Occipital lobe (tissue), 2 donors: ENCODE results near the gene TTYH1. TPM values are rescaled to one million over a fixed set of nuclear protein-coding genes. Genes with fewer than 3 reads are reported as not detected.
"Not testable (repeated sequence)": the region's sequence is repeated elsewhere in the genome, so short reads cannot be mapped to it uniquely, and the experiment has no call there.

Source experiments
- DNase-seq: peaks from one replicate; lab custom pipeline; 2025; lab: John Stamatoyannopoulos, UW
- total RNA-seq: library from RNA; depleted of rRNA; stranded (reverse); fragments of >200 nt; gene quantifications from one replicate; pipeline ENCODE4 v1.2.3, GENCODE V29; 2014

Gene TTYH1
- total RNA-seq = 74.7 TPM

- no peak for DNase-seq
Observed at GRCh38 chr19:54415208-54415900, at the start of gene TTYH1. TTYH1 (plus strand) TSS chr19:54415464; CDS start chr19:54415553, 89 bp downstream.

DNA sequence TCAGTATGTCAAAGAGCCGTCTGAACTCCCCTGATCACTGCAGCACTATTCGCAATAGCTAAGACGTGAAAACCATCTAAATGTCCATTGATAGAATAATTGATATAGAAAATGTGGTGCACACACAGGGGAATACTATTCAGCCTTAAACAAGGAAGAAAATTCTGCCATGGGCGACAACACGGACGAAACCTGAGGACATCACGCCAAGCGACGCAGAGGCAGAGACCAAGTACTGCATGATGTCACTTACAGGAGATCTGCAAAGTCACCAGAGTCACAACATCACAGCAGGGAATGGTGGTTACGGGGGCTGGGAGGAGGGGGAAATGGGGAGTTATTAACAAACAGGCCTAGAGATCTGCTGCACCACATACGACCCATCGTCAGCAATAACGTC lies 49.5 kb upstream of the TTYH1 start:
- not testable (repeated sequence) for DNase-seq

DNA sequence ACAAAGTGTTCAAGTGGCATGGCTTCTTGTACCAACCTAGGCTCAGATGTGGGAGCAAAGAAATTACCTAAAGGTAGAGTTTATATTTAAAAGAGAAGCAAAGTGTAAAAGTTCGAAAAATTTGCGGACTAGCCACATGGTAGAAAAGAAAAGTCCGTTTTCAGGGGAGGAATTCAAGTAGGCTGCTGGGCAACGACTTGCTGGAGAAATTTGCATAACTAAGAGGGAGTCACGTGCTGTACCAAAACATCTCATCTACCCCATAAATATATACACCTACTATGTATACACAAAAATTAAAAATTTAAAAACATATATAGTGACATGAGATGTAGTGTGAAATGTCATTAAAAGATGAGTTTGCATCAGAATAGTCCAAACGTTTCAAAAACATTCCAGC lies 48.5 kb upstream of the TTYH1 start:
- no peak for DNase-seq

DNA sequence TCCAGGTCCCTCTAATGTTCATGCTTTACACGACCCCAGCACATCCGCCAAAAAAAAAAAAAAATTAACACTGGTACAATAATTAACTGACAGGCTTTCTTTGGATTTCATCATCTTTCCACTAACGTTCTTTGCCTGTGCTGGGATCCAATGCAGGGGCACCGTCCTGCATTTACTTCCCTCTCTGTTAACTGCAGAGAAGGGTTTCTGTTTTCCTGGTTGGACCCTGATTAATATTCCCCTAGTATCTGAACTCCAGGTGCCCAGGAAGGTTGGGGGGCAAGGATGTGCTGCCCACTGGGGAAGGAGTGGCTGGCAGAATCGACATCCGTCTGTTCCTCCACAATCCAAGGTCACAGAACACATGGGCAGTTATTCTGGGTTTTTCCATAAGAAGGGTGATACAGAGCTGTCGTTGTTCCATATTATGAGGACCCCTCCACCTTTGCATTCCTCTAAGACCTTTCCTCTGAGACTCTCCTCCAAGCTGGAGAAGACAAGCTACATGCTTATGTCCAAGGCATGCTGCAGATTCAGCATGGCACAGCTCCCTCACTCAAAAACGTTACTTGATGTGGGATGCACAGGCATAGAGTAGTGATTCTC lies 46.1 kb upstream of the TTYH1 start:
- DNase-seq = no peak

DNA sequence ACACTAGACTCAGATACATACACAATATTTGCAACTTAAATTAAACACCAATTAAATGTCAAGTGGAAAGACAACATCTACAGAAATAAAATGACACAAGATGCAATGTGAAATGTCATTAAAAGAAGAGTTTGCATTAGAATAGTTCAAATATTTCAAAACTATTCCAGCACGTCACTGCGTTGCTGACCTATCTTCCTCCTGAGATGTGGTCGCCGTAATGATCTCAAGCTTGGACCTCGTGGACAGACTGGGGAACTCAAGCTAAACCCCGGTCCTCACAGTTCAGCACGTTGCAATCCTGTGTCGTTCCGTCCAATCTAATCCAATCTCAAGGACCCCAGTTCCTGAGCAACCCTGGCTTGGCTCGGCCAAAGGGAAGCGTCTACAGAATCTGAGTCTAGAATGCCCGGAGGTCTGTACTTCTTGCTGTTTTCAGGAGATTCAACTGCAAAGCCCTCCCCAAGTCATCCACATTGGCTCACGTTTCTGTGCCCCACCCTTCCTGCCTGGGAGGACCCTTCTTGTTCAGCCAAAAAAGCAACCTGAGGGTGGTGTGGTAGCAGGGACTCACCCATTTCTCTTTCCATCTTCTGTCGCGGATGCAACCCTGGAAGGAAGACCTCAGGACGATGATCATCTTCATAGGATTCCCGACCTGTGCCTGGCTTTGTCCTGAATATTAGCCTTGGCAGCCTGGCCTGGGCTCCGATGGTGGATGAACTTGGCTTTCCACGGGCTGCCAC lies 45.4 kb upstream of the TTYH1 start:
- DNase-seq = not testable (repeated sequence)

DNA sequence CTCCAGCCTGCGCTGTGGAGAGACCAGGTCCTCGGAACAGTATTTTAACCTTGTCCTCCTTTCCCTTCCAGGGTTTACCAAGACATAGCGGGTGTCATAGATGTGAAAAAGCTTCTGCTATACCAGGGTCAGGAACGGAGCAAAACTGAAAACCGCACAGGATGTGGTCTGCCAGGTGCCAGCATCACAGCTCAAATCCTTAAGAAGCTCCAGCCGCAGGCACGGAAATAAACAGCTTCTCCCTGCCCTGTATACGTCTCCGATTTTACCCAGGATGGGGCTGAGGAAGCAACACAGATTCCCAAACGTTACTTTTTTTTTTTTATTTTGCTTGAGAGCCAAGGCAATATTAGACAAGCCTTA lies 44.8 kb upstream of the TTYH1 start:
- not testable (repeated sequence) for DNase-seq

DNA sequence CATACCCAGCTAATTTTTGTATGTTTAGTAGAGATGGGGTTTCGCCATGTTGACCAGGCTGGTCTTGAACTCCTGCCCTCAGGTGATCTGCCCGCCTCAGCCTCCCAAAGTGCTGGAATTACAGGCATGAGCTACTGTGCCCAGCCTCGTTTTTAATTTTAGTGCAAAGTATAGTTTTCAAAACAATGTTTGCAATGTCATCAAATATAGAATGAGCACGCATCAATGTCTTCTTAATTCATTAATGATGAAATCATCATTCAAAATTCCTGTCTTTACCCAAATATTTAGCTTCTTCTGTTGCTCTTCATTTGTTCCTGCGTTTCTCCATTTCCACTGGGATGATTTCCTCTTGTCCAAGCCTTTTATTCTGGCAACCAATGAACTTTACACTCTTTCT lies 43.8 kb upstream of the TTYH1 start:
- DNase-seq = not testable (repeated sequence)

DNA sequence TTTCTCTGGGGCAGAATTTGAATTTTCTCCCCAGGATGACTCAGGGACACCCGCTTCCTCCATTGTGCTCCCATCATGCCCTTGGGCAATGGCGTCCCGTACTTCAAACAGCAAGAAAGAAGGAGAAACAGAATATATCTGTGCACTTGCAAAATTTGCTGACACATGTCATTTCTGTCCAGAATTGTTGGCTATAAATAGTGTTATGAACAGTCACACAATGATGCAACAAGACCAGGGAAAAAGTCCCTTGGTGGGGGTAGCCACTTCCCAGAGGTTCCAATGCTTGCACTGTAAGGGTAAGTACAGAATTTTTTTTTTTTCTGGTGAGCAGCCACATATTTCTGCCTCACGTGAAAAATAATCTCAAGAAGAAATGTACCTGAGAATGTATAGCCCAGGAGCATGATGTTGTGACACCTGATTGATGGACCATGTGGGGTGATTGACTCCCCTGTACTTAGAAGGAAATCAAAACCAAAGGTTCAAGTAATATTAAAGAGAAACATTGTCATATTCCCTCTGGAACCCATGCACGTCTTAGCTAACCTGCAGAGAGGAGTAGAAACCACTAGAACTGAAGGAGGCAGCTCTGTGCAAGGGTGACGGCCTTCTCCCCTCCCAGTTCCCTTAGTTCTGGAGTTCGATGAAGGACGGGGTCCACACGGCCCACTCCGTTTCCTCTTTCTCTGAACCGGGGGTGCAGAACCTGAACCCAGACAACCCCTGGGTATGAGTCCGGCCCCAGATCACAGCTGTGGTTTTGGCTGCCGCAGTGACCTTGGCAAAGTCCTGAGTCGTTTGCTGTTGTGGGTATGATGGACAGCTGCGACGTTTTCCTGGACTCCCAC lies 41.3 kb upstream of the TTYH1 start:
- DNase-seq = no peak

- not testable (repeated sequence) for DNase-seq
Observed at GRCh38 chr19:54375181-54375938, 39.9 kb upstream of the TTYH1 start.

- no peak for DNase-seq
Observed at GRCh38 chr19:54376610-54377285, 38.5 kb upstream of the TTYH1 start.

DNA sequence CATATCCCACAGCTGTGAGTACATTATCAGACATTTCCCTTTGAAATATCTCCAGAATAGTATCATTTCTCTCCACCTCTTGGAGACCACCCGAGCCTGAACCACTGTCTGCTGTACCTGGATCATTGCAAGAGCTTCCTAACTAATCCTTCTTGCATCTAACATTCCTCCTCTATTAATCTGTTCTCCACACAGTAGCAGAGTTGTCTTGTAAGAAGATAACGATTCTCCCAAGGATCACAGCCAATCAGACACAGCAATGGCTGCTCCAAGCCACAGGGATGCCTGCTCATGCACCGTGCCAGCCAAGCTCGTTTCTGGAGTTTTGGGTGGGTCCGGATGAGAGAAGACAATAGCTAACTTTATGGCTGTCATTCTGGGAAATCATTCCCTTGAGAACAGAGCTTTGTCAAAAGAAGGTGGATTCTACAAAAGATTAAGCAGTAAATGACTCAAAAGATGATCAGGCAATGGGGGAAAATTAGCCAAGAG lies 36.0 kb upstream of the TTYH1 start:
- no peak for DNase-seq

- DNase-seq = no peak
Observed at GRCh38 chr19:54380897-54381296, 34.4 kb upstream of the TTYH1 start.

GRCh38 chr19:54382041-54382440 lies 33.2 kb upstream of the TTYH1 start:
- not testable (repeated sequence) for DNase-seq

GRCh38 chr19:54383330-54383729 lies 31.9 kb upstream of the TTYH1 start:
- DNase-seq = no peak

DNA sequence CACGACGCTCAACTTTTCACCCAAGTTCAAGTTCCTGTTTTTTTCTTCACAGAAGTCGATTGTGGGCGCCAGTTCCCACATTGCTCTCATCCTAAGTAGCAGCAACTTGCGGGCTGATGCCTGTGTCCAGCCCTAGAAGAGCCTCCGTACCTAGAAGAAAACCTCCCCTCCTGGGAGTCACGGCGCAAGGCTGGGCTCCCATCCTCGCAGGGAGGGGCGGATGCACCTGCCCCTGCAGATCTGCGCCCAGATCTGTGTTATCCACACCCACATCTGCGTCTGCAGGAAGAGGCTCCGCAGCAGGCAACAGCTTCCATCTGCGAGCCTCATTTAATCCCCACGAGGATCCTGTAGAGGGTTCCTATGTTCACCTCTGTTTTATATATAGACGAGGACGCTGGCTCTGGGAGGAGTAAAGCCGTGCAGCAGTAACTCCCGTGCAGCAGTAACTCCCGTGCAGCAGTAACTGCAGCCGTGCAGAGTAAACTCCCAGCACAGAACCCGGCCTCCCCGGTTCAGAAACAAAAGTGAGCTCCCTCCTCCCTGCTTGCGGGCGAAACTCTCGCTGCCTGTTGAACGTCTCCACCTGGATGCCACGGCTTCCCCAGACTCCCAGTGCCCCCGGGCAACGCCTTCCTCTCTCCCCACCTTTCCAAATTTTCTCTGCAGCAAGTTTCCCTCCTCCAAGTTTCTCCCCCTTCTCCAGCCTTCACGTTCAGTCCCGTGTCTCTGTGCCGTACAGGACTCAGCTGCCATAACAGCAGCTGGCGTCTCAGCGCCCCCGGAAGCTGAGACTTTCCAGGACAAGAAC lies 27.1 kb upstream of the TTYH1 start:
- DNase-seq = no peak

DNA sequence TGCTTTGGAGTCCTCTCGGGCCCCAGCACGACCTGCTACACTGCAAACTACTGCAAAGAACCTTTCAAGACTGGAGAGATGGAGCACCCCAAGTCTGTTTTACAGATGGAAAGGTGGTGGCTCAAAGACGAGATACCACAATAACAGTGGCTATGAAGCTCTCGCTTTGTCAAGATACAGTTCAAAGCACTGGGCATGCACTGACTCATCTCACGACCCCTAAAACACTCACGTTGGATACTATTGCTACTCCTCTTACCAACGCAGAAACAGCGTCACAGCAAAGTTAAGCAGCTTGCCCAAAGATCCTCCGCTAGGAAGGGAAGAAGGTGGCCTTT lies 26.5 kb upstream of the TTYH1 start:
- DNase-seq = no peak

- no peak for DNase-seq
Observed at GRCh38 chr19:54389553-54389952, 25.7 kb upstream of the TTYH1 start.

DNA sequence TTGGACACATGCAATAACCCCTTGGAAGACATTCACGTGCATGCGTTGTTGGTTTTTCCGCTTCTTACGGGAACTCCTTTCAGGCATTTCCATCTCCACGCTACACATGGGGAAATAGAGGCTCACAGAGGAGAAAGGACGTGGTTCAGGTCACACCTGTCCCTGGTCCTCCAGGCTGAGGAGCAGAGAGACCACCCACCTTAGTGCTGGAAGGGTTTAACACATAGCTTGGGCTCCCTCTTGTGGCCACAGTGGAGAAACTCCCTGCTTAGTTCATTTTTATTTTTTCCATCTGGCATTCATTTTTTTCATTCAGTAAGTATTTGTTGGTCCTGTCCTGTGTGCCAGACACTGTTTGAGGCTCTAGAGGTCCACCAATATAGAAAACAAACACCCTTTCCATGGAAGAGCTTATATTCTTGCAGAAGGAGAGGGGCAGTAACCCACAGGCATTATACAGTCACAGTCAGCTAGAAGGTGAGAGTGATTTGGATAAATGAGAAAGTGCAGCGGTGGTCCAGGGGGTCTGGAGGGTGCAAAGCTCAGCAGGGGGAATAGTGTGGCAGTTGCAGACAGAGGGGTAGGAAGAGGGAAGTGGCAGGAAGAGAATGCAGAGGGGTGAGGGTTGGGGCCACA lies 24.2 kb upstream of the TTYH1 start:
- no peak for DNase-seq

GRCh38 chr19:54391589-54392061 lies 23.6 kb upstream of the TTYH1 start:
- DNase-seq = no peak
